ENCODE measurements around the gene DLST.

DNA sequence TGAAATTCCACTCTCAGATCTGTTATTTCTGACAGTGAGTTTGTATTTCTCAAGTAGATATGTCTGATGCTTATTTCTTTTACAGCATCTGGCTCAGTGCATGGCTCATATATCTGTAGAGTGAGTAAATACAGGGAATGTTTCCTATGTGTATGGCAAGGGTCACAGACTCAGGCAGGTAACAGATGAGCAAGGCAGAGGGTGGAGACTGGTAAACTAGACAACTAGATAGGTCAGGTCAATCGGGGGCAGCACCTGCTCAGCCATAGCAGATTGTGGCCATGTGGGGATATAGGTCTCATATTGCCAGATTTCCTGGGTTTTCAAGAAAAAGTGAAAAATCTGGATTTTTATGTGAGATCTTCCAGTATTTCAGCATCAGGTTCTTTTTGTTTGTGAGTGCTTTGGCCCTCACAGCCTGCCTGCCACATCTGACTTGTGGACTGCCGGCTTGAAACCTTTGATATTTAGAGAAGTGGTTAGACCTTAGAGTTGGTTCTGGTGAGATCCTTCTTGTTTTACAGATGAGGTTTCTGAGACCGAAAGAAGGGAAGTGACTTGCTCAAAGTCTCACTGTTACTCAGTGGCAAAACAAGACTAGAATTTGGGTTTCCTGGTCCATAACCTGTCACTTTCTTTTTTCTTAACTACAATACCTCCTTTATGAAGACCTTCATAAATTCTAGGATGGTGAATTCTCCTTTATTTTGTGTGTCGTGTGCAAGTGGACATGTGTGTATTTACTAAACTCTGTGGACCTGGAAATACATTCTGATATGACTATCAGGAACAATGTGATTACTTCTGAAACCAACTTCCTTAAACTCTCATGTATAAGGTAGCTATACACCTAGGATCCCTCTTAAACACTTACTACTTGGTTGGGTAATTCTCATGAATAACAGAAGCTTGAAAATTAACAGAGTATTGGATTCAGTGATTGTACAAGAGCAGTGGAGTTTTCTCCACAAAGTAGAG, 40.2 kb upstream of the DLST start:
- TF ChIP-seq, protein P1, sequence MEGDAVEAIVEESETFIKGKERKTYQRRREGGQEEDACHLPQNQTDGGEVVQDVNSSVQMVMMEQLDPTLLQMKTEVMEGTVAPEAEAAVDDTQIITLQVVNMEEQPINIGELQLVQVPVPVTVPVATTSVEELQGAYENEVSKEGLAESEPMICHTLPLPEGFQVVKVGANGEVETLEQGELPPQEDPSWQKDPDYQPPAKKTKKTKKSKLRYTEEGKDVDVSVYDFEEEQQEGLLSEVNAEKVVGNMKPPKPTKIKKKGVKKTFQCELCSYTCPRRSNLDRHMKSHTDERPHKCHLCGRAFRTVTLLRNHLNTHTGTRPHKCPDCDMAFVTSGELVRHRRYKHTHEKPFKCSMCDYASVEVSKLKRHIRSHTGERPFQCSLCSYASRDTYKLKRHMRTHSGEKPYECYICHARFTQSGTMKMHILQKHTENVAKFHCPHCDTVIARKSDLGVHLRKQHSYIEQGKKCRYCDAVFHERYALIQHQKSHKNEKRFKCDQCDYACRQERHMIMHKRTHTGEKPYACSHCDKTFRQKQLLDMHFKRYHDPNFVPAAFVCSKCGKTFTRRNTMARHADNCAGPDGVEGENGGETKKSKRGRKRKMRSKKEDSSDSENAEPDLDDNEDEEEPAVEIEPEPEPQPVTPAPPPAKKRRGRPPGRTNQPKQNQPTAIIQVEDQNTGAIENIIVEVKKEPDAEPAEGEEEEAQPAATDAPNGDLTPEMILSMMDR (IDR thresholded peaks at IDR 0.05; ENCODE audit: low read depth, low read length), result no peak
- no peak for TF ChIP-seq POLR2A (IDR thresholded peaks at IDR 0.05; ENCODE audit: extremely low read depth, insufficient read length)

Data from NB4 (cell line).